Suprapubic skin (tissue), 4 donors: Measurements from ENCODE around the gene USF2. TPM values are rescaled to one million over a fixed set of nuclear protein-coding genes. Genes with fewer than 3 reads are reported as not detected.

ENCODE experiments used
- DNase-seq, 2 donors: peaks; one replicate each; pipeline ENCODE4 v3.0.0-alpha.2; 2019; ENCODE audit warnings: low spot score in 2 of 2
- H3K27ac ChIP-seq: fragments of 200-600 bp; sonication (generic); one replicate; pipeline ENCODE4 v1.5.1; 2019
- H3K27me3 ChIP-seq: fragments of 200-600 bp; sonication (generic); one replicate; pipeline ENCODE4 v1.5.1; 2019
- H3K36me3 ChIP-seq: fragments of 200-600 bp; sonication (generic); one replicate; pipeline ENCODE4 v1.5.1; 2019
- H3K4me1 ChIP-seq: fragments of 200-600 bp; sonication (generic); one replicate; pipeline ENCODE4 v1.5.1; 2019
- H3K4me3 ChIP-seq: fragments of 200-600 bp; sonication (generic); one replicate; pipeline ENCODE4 v1.5.1; 2019; ENCODE audit warnings: mild to moderate bottlenecking
- H3K9me3 ChIP-seq: fragments of 200-600 bp; sonication (generic); one replicate; pipeline ENCODE4 v1.5.1; 2019
- EP300 ChIP-seq: sonication (generic); formaldehyde crosslinking; IDR thresholded peaks from one replicate; pipeline ENCODE4 v1.6.1; 2017; ENCODE audit warnings: antibody characterized with exemption
- POLR2A ChIP-seq, 2 donors: fragments of 450-650 bp; IDR thresholded peaks; one replicate each; pipeline ENCODE4 v1.6.1; 2017; ENCODE audit warnings: antibody characterized with exemption in 2 of 2, mild to moderate bottlenecking in 2 of 2, moderate library complexity in 2 of 2
- POLR2AphosphoS5 ChIP-seq, 3 donors: sonication (generic); formaldehyde crosslinking; IDR thresholded peaks; one replicate each; pipeline ENCODE4 v1.6.1; 2017; ENCODE audit warnings: antibody characterized with exemption in 3 of 3
- WGBS: methylation state at CpG from one replicate; pipeline ENCODE4 v1.1.5; 2018; 5-methylcytosine and 5-hydroxymethylcytosine counted together
- total RNA-seq, 4 donors: library from RNA; depleted of rRNA; stranded (reverse); fragments of >200 nt; gene quantifications; one replicate each; pipeline ENCODE4 v1.1.0, GENCODE V29; 2016
- TF ChIP-seq, protein P1 (sequence below), 2 donors: fragments of 200-600 bp in 1 of 2; fragments of 450-650 bp in 1 of 2; sonication (generic) in 1 of 2; IDR thresholded peaks; one replicate each; pipeline ENCODE4 v1.5.1; 2016 to 2019; ENCODE audit warnings: antibody characterized with exemption in 2 of 2, mild to moderate bottlenecking in 1 of 2, moderate library complexity in 1 of 2

Gene USF2
- total RNA-seq, 4 donors from 2014 or later: 111 to 178 (median 122) TPM

DNA sequence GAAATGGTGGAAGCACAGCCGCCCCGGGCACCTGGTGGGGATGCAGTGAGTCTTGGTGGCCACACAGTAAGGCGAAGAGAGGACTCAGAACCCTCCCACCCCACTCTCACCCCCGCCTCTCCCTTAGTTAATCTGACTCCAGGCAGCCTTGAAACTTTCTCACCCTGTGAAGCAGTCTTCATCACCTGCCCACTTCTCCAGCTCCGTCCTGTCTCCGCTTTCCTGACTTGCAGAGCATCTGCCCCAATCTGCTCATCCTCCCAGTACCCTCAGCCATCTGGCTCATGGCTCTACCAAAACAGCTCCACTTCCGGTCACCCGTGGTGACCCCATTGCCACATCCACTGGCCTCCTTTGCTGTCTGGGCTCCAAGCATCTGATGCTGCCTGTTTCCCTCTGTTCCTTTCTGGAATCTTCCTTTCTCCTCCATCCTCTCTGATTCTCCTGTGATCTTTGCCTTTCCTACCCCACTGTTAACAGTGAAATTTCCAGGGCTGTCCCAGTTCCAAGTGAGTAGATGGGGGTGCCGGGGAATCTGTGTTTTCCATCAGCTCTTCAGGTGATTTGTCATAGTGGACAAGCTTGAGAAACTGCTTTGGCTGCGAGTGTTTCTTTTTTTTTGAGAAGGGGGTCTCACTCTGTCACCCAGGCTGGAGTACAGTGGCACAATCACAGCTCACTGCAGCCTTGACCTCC is 4.3 kb downstream of the USF2 start:
- Histone ChIP-seq H3K27me3 (no peaks in the 10 kb centered on the region), H3K36me3 (peaks cover 74% of the 10 kb centered on the region), H3K27ac (no peak overlapping the region), H3K4me1 (peaks cover 24% of the 10 kb centered on the region), H3K4me3 (no peak overlapping the region), H3K9me3 (no peaks in the 10 kb centered on the region)
- TF ChIP-seq EP300 (no peak), POLR2A (IDR thresholded peaks at IDR 0.05) (no peak), POLR2AphosphoS5 (IDR thresholded peaks at IDR 0.05) (no peak)
- TF ChIP-seq, protein P1, sequence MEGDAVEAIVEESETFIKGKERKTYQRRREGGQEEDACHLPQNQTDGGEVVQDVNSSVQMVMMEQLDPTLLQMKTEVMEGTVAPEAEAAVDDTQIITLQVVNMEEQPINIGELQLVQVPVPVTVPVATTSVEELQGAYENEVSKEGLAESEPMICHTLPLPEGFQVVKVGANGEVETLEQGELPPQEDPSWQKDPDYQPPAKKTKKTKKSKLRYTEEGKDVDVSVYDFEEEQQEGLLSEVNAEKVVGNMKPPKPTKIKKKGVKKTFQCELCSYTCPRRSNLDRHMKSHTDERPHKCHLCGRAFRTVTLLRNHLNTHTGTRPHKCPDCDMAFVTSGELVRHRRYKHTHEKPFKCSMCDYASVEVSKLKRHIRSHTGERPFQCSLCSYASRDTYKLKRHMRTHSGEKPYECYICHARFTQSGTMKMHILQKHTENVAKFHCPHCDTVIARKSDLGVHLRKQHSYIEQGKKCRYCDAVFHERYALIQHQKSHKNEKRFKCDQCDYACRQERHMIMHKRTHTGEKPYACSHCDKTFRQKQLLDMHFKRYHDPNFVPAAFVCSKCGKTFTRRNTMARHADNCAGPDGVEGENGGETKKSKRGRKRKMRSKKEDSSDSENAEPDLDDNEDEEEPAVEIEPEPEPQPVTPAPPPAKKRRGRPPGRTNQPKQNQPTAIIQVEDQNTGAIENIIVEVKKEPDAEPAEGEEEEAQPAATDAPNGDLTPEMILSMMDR (IDR thresholded peaks at IDR 0.05): no peak
- 79% methylated on average over 10 of the region's 10 CpGs for WGBS
- DNase-seq: no peak

DNA sequence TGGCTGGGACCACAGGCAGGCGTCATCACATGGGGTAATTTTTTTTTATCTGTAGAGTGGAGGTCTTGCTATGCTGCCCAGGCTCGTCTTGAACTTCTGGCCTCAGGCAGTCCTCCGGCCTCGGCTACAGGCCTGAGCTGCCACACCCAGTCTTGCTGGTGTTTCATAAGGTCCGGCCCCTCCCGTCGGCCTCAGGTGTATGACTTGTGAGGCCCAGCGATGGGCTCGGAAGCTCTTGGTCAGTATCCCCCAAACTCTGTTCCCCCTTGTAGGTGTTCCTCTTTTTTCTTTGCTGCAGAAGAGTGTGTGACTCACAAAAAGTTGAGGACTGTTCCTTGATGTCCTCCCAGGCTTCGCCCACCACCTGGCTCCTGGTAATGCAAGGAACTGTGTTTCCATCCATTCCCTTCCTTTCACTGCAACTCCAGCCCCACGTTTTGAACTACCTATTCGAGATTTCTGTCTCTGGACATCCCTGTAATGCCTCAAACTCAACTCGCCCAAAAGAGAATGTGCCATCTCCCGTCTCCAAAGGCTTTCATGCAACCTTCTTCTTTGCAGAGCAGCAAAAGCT is 5.0 kb downstream of the USF2 start:
- no peak for DNase-seq
- H3K36me3 ChIP-seq: peaks cover 80% of the 10 kb centered on the region
- peaks cover 24% of the 10 kb centered on the region for H3K4me1 ChIP-seq
- H3K27ac ChIP-seq: no peak overlapping the region
- no peak overlapping the region for H3K4me3 ChIP-seq
- WGBS: 70% methylated on average over 12 of the region's 14 CpGs
- TF ChIP-seq POLR2A (IDR thresholded peaks at IDR 0.05): no peak
- TF ChIP-seq EP300: no peak
- TF ChIP-seq POLR2AphosphoS5 (IDR thresholded peaks at IDR 0.05): no peak
- TF ChIP-seq, protein P1 (IDR thresholded peaks at IDR 0.05): no peak
- H3K27me3 ChIP-seq: no peaks in the 10 kb centered on the region
- no peaks in the 10 kb centered on the region for H3K9me3 ChIP-seq

DNA sequence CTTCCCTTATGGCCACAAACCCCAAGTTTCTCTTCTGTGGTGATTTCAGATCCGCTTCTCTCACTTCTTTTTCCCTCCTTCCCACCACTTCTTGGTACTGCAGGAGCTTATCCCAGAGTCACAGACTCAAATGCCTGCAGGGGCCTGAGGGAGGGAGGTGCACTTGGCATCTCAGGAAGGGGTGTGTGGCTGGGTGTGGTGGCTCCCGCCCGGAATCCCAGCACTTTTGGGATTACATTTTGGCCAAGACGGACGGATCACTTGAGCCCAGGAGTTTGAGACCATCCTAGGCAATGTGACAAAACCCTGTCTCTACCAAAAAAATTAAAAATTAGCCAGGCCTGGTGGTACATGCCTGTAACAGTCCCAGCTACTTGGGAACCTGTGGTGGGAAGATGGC is 5.6 kb downstream of the USF2 start:
- TF ChIP-seq POLR2A (IDR thresholded peaks at IDR 0.05): no peak
- peaks cover 86% of the 10 kb centered on the region for H3K36me3 ChIP-seq
- no peaks in the 10 kb centered on the region for H3K27me3 ChIP-seq
- no peak overlapping the region for H3K4me3 ChIP-seq
- no peaks in the 10 kb centered on the region for H3K9me3 ChIP-seq
- WGBS: 40% methylated on average over 5 of the region's 5 CpGs
- H3K27ac ChIP-seq: no peak overlapping the region
- DNase-seq: no peak
- peaks cover 24% of the 10 kb centered on the region for H3K4me1 ChIP-seq

DNA sequence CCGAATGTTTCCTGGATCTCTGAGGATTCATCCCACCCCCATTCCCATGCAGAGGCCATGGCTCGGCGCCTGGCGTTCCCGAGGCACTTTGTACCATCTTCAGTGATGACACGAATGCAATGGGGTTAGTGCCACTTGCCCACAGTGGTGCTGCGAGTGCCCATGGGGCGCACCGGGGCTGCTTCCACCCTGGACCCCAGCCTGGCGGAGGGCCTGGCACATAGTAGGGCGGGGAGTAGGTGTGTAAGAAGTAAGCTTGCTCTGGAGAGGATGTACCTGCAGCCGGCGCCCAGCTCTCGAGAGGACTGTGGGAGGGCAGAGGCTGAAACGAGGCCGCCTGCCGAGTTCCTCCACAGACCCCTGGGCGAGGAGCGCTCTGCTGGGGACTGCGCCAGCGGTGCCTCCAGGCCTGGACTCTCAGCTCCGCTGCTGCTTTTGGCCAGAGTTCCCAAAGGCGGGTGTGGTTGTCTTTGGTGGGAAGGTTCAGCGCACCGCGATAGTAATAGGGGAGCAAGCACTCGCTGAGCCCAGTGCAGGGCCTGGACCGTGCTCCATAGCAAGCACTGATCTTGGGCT is 8.0 kb downstream of the USF2 start:
- TF ChIP-seq EP300 (no peak), POLR2AphosphoS5 (IDR thresholded peaks at IDR 0.05) (no peak), POLR2A (IDR thresholded peaks at IDR 0.05) (no peak)
- TF ChIP-seq, protein P1 (IDR thresholded peaks at IDR 0.05): no peak
- Histone ChIP-seq H3K4me1 (peaks cover 27% of the 10 kb centered on the region), H3K27ac (no peak overlapping the region), H3K36me3 (peaks cover 77% of the 10 kb centered on the region), H3K9me3 (no peaks in the 10 kb centered on the region), H3K27me3 (no peaks in the 10 kb centered on the region), H3K4me3 (no peak overlapping the region)
- DNase-seq: no peak
- 82% methylated on average over 21 of the region's 28 CpGs for WGBS

DNA sequence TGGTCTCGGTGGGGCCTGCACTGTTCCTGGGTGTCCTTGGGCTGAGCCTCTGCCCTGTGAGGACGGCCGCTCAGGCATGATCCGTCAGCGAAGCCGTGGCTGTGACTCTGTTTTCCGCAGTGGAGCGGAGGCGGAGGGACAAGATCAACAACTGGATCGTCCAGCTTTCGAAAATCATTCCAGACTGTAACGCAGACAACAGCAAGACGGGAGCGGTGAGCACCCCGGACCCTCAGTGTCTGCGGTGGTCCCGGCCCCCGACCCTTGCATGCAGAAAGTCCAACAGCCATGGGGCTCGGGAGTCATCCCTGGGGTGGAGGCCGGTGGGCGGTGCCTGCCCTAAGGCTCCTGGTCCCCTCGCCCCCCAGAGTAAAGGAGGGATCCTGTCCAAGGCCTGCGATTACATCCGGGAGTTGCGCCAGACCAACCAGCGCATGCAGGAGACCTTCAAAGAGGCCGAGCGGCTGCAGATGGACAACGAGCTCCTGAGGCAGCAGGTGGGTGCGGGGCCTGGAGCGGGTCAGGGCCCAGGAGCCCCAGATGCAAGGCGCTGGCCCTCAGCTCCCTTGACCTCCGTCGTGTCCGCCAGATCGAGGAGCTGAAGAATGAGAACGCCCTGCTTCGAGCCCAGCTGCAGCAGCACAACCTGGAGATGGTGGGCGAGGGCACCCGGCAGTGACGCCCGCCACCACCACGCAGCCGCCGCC is 10.0 kb downstream of the USF2 start:
- Histone ChIP-seq H3K9me3 (no peaks in the 10 kb centered on the region), H3K4me3 (no peak overlapping the region), H3K4me1 (peaks cover 27% of the 10 kb centered on the region), H3K27ac (no peak overlapping the region), H3K27me3 (peaks cover 5% of the 10 kb centered on the region), H3K36me3 (peaks cover 57% of the 10 kb centered on the region)
- no peak for TF ChIP-seq POLR2AphosphoS5 (IDR thresholded peaks at IDR 0.05)
- TF ChIP-seq, protein P1 (IDR thresholded peaks at IDR 0.05): no peak
- DNase-seq: no peak
- 93% methylated on average over 37 of the region's 45 CpGs for WGBS
